PC-9 (cell line): ENCODE results near the gene OIP5. TPM values are rescaled to one million over a fixed set of nuclear protein-coding genes. Genes with fewer than 3 reads are reported as not detected.
"Not testable (repeated sequence)": the region's sequence is repeated elsewhere in the genome, so short reads cannot be mapped to it uniquely, and the experiment has no call there.

Experiments used
- BruUV-seq: library from RNA; stranded (reverse); fragments of 400-500 nt; replicated peaks from 2 replicates; lab custom pipeline; 2021; lab: Mats Ljungman, UMichigan
- CTCF ChIA-PET: fragments of 300-600 bp; sonication (Branson Sonifier 250); formaldehyde crosslinking; loops from one replicate; lab custom pipeline; 2022; ENCODE audit warnings: antibody characterized with exemption; lab: Charles Lee
- POLR2A ChIA-PET: fragments of 300-600 bp; sonication (Branson Sonifier 250); formaldehyde crosslinking; loops from one replicate; lab custom pipeline; 2022; ENCODE audit warnings: antibody characterized with exemption; ENCODE audit not compliant: unreplicated experiment; lab: Charles Lee
- DNase-seq, 2 experiments: peaks; one replicate each; pipeline versions ENCODE4 v3.0.0 to v3.0.0-alpha.2; 2015 to 2022; ENCODE audit warnings: mixed read lengths in 1 of 2
- H2AFZ ChIP-seq: fragments of 200-600 bp; sonication (generic); 2 replicates; pipeline ENCODE4 v1.8.1; 2017; ENCODE audit warnings: antibody characterized with exemption
- H3F3A ChIP-seq: fragments of 200-600 bp; sonication (generic); 2 replicates; pipeline ENCODE4 v1.8.1; 2017; ENCODE audit warnings: antibody characterized with exemption, mild to moderate bottlenecking, low read depth; ENCODE audit not compliant: insufficient read depth
- H3K27ac ChIP-seq: fragments of 200-600 bp; sonication (generic); 2 replicates; pipeline ENCODE4 v1.6.1; 2016; ENCODE audit warnings: mixed run types
- H3K27me3 ChIP-seq: fragments of 200-600 bp; sonication (generic); 2 replicates; pipeline ENCODE4 v1.6.1; 2016; ENCODE audit warnings: low read depth, mixed run types; ENCODE audit not compliant: insufficient read depth
- H3K36me3 ChIP-seq: fragments of 200-600 bp; sonication (generic); 2 replicates; pipeline ENCODE4 v1.6.1; 2016; ENCODE audit warnings: low read depth, mixed run types
- H3K4me1 ChIP-seq: fragments of 200-600 bp; sonication (generic); replicated peaks from 2 replicates; pipeline ENCODE4 v1.6.1; 2016; ENCODE audit warnings: mixed run types; ENCODE audit not compliant: insufficient read depth
- H3K4me2 ChIP-seq: fragments of 200-600 bp; sonication (generic); 2 replicates; pipeline ENCODE4 v1.6.1; 2017; ENCODE audit warnings: mixed run types
- H3K4me3 ChIP-seq: fragments of 200-600 bp; sonication (generic); 2 replicates; pipeline ENCODE4 v1.6.1; 2016; ENCODE audit warnings: mixed run types
- H3K79me2 ChIP-seq: fragments of 200-600 bp; sonication (generic); 2 replicates; pipeline ENCODE4 v1.6.1; 2017; ENCODE audit warnings: low read depth, mixed run types
- H3K9me2 ChIP-seq: fragments of 200-600 bp; sonication (generic); 2 replicates; pipeline ENCODE4 v1.8.1; 2017; ENCODE audit warnings: mild to moderate bottlenecking; ENCODE audit not compliant: insufficient read depth
- H3K9me3 ChIP-seq: fragments of 200-600 bp; sonication (generic); 2 replicates; pipeline ENCODE4 v1.8.1; 2016; ENCODE audit warnings: low read depth; ENCODE audit not compliant: insufficient read depth
- H4K20me1 ChIP-seq: fragments of 200-600 bp; sonication (generic); 2 replicates; pipeline ENCODE4 v1.8.1; 2017; ENCODE audit not compliant: insufficient read depth
- EZH2 ChIP-seq: fragments of 200-600 bp; sonication (generic); IDR thresholded peaks from 2 replicates; pipeline ENCODE4 v1.8.0; 2017; ENCODE audit warnings: antibody characterized with exemption, low read depth
- intact Hi-C: fragments of 100-400 bp; cut with micrococcal nuclease; formaldehyde crosslinking; loops from one replicate; pipeline ENCODE4 v1.10.0; 2022; ENCODE audit not compliant: unreplicated experiment
- total RNA-seq: library from RNA; stranded (reverse); gene quantifications from 2 replicates; pipeline ENCODE4 v1.2.3, GENCODE V29; 2021
- TF ChIP-seq, protein P1 (sequence below): fragments of 200-600 bp; sonication (generic); conservative IDR thresholded peaks from 2 replicates; pipeline ENCODE4 v1.6.1; 2017; ENCODE audit warnings: mixed run types, antibody characterized with exemption, mild to moderate bottlenecking, moderate library complexity

The OIP5 gene
- total RNA-seq, 1 experiment from 2014 or later = 25.4 TPM

DNA sequence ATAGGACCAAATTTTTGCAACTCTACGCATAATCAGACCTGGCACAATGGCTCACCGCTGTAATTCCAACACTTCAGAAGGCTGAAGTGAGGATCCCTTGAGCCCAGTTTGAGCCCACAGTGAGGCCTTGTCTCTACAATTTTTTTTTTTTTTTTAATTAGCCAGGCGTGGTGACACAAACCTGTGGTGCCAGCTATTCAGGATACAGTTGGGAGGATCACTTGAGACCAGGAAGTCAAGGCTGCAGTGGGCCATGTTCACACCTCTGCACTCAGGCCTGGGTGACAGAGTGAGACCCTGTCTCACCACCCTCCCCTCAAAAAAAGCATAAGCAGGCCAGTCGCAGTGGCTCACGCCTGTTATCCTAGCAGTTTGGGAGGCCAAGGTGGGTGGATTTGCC, 24.7 kb downstream of the OIP5 start:
- Histone ChIP-seq H3K36me3 (no peaks in the 10 kb centered on the region), H3F3A (no peaks in the 10 kb centered on the region), H4K20me1 (no peaks in the 10 kb centered on the region), H2AFZ (no peak overlapping the region), H3K4me1 (no peaks in the 10 kb centered on the region), H3K27ac (no peak overlapping the region), H3K27me3 (no peaks in the 10 kb centered on the region), H3K79me2 (no peaks in the 10 kb centered on the region), H3K9me3 (no peaks in the 10 kb centered on the region), H3K4me3 (no peak overlapping the region), H3K9me2 (no peaks in the 10 kb centered on the region), H3K4me2 (no peak overlapping the region)
- no peak for DNase-seq
- no TSS peak for BruUV-seq
- CTCF ChIA-PET = no interaction called here
- TF ChIP-seq, protein P1, sequence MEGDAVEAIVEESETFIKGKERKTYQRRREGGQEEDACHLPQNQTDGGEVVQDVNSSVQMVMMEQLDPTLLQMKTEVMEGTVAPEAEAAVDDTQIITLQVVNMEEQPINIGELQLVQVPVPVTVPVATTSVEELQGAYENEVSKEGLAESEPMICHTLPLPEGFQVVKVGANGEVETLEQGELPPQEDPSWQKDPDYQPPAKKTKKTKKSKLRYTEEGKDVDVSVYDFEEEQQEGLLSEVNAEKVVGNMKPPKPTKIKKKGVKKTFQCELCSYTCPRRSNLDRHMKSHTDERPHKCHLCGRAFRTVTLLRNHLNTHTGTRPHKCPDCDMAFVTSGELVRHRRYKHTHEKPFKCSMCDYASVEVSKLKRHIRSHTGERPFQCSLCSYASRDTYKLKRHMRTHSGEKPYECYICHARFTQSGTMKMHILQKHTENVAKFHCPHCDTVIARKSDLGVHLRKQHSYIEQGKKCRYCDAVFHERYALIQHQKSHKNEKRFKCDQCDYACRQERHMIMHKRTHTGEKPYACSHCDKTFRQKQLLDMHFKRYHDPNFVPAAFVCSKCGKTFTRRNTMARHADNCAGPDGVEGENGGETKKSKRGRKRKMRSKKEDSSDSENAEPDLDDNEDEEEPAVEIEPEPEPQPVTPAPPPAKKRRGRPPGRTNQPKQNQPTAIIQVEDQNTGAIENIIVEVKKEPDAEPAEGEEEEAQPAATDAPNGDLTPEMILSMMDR = no peak
- no peak for TF ChIP-seq EZH2
- POLR2A ChIA-PET = interaction anchor here (0.6 kb wide), 1 partner anchor 14 kb away, joined by 4 read pairs; no protein-coding TSS in a partner anchor
- intact Hi-C loops = no loop called here

DNA sequence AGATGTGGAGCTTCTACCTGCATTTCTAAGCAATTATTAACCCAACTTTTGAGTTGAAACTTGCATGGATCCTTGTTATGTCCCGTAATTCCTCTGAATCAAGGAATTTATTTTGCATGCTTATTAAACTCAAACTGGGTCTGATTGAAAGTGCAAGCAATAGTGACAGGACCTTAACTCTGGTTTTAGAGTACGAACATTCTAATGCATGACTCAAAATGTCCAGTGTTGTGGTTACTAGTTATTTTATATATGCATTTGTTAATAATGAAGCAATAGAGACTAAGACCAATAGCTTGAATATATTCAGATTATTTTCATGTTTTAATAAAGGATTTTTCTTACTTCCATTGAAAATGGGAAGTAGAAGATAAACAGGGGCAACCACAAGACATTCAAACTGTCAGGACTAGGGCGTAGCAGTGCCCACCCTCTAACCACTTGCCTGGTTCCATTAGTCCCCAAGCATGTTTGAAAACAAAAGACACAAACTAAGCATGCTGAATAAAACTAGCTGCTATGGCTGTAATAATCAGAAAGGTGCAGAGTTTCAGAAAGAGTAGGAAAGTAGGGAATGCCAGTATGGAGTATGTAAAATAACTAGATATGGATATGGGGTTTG, 28.1 kb downstream of the OIP5 start:
- no peaks in the 10 kb centered on the region for H3K9me3 ChIP-seq
- no peaks in the 10 kb centered on the region for H3K9me2 ChIP-seq
- H3K4me2 ChIP-seq = no peak overlapping the region
- H2AFZ ChIP-seq = no peak overlapping the region
- H3K27ac ChIP-seq = no peak overlapping the region
- no peak for DNase-seq
- ChIA-PET POLR2A (no interaction called here), CTCF (no interaction called here)
- no peaks in the 10 kb centered on the region for H3K36me3 ChIP-seq
- no peaks in the 10 kb centered on the region for H4K20me1 ChIP-seq
- no peaks in the 10 kb centered on the region for H3K27me3 ChIP-seq
- no peaks in the 10 kb centered on the region for H3K79me2 ChIP-seq
- H3F3A ChIP-seq = 0 out of 2 replicates have a peak, but pooled peaks cover 4% of the 10 kb centered on the region
- H3K4me3 ChIP-seq = no peak overlapping the region
- BruUV-seq = no TSS peak
- intact Hi-C loops = no loop called here
- H3K4me1 ChIP-seq = no peaks in the 10 kb centered on the region
- TF ChIP-seq, protein P1 = no peak
- no peak for TF ChIP-seq EZH2

DNA sequence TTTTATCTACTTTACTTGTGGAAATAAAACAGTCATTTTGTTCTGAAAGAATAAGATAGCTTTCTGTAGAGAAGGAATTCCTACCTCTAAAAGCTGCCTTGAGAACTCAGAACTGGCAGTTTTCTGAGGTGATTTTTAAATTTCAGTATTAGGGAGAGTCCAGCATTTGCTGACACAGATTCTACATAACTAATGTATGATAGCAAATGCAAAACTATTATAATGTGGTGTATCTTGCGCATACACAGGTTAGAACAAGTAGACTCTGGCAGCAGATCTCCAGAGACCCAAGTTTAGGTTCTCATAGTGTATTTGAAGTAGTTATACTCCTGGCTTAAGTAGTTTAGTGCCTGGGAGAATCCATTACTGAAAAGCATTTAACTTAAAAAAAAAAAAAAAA, 30.8 kb downstream of the OIP5 start:
- Histone ChIP-seq H3K36me3 (no peaks in the 10 kb centered on the region), H2AFZ (no peak overlapping the region), H3K9me2 (no peaks in the 10 kb centered on the region), H3K4me1 (no peaks in the 10 kb centered on the region), H3K9me3 (no peaks in the 10 kb centered on the region), H3K4me2 (no peak overlapping the region), H3K79me2 (no peaks in the 10 kb centered on the region), H4K20me1 (no peaks in the 10 kb centered on the region), H3K27me3 (no peaks in the 10 kb centered on the region), H3K4me3 (no peak overlapping the region), H3F3A (0 out of 2 replicates have a peak, but pooled peaks cover 4% of the 10 kb centered on the region), H3K27ac (no peak overlapping the region)
- intact Hi-C loops = no loop called here
- DNase-seq = no peak
- TF ChIP-seq, protein P1 = no peak
- TF ChIP-seq EZH2 = no peak
- BruUV-seq = no TSS peak
- POLR2A ChIA-PET = interaction anchor here (0.6 to 0.9 kb wide), 2 partner anchors 13 to 18 kb away, joined by 5 to 13 read pairs; no protein-coding TSS in a partner anchor
- CTCF ChIA-PET = no interaction called here

DNA sequence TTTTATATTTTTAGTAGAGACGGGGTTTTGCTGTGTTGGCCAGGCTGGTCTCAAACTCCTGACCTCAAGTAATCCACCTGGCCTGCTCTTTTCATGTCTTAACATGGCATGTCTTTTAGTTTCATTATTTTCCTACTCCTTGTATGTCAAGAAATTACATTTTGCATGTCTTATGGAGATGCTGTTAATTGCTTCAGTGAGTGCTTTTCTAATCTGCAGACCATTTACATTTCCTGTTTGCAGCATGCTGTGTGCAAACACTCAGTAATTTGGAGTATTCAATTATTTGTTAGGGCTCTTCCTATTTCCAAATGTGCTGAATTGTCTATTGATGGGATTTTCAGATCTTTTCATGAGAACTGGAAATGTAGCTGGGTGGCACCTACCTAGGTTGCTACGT, 31.3 kb downstream of the OIP5 start:
- H3F3A ChIP-seq, DNase-seq, H3K9me2 ChIP-seq, H3K4me1 ChIP-seq, H3K36me3 ChIP-seq, H3K27ac ChIP-seq, H3K4me2 ChIP-seq, H2AFZ ChIP-seq, H4K20me1 ChIP-seq, H3K9me3 ChIP-seq, H3K79me2 ChIP-seq, intact Hi-C loops, CTCF ChIA-PET, H3K4me3 ChIP-seq, BruUV-seq, H3K27me3 ChIP-seq: not testable (repeated sequence)
- POLR2A ChIA-PET = interaction anchor here (0.6 to 0.9 kb wide), 2 partner anchors 14 to 17 kb away, joined by 5 to 13 read pairs; no protein-coding TSS in a partner anchor
